ENCODE measurements around the gene MRM2. TPM values are rescaled to one million over a fixed set of nuclear protein-coding genes. Genes with fewer than 3 reads are reported as not detected.

The MRM2 gene
- total RNA-seq, 1 donor from 2014 or later, result 22.6 TPM

DNA sequence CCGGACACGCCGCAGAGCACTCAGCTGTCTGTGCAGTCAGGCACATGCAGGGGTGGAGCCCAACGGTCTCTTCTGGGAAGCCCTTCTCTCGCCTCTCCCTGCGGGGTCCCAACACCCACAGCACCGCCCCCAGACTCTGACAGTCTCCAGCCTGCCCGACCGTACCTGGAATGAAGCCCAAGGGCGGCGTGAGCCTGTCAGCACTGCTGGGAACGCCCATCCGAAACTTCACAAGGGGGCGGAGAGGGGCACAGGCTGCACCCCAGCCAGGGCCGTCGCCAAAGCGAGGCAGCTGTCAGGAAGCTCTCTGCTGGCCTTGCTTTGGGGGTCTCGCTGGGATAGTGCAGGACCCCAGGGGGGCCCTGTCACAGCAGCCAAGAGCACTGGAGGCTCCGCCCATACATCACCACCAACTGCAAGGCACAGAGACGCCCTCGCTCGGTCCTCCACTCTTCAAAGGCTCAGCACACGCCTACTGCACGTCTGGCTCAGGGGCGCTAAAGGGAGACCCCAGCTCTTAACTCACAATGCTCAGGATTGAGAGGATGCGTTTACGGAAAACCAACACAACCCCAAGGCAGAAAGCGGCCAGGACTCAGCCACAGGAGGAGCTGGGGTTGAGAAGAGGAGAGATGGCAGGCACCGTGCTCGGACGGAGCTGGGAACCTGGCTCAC, 40.2 kb downstream of the MRM2 start:
- no peaks in the 10 kb centered on the region for H3K79me2 ChIP-seq (ENCODE audit: insufficient read depth, low read length)
- H3K9me3 ChIP-seq (ENCODE audit: insufficient read depth, low read depth, low read length), result no peaks in the 10 kb centered on the region
- H3K27ac ChIP-seq (ENCODE audit: low read depth, low read length), result no peak overlapping the region
- no peak for DNase-seq (ENCODE audit: low read depth)
- Mint-ChIP-seq H3K27ac (ENCODE audit: unreplicated experiment) (no peak overlapping the region), H3K4me1 (ENCODE audit: low read depth, unreplicated experiment) (peaks cover 22% of the 10 kb centered on the region), H3K4me3 (ENCODE audit: unreplicated experiment) (no peak overlapping the region), H3K36me3 (ENCODE audit: low read depth, unreplicated experiment) (peaks cover 20% of the 10 kb centered on the region), H3K27me3 (ENCODE audit: low read depth, unreplicated experiment) (no peaks in the 10 kb centered on the region), H3K9me3 (ENCODE audit: unreplicated experiment) (no peaks in the 10 kb centered on the region)
- no peaks in the 10 kb centered on the region for H3K4me1 ChIP-seq (ENCODE audit: insufficient read depth, low read length)
- FAIRE-seq, result no peak
- H3K4me3 ChIP-seq (ENCODE audit: insufficient read depth, low read depth, low read length), result no peak overlapping the region
- TF ChIP-seq EZH2 (IDR thresholded peaks at IDR 0.05; ENCODE audit: insufficient read depth, low read length), result no peak
- no peak for TF ChIP-seq CTCF (IDR thresholded peaks at IDR 0.05; ENCODE audit: insufficient read depth, low read depth, low read length)
- no peak overlapping the region for H3K9ac ChIP-seq (ENCODE audit: low read length)
- H3K36me3 ChIP-seq (ENCODE audit: insufficient read depth, low read length), result no peaks in the 10 kb centered on the region
- peaks cover 25% of the 10 kb centered on the region for H4K20me1 ChIP-seq (ENCODE audit: insufficient read depth, low read length)
- no peak overlapping the region for H3K4me2 ChIP-seq (ENCODE audit: low read length)
- H3K27me3 ChIP-seq (ENCODE audit: insufficient read depth, low read length), result no peaks in the 10 kb centered on the region
- H2AFZ ChIP-seq (ENCODE audit: low read depth, low read length), result no peak overlapping the region

- Histone ChIP-seq H3K4me1 (ENCODE audit: insufficient read depth, low read length) (no peaks in the 10 kb centered on the region), H3K27me3 (ENCODE audit: insufficient read depth, low read length) (no peaks in the 10 kb centered on the region), H3K9ac (ENCODE audit: low read length) (no peak overlapping the region), H3K4me2 (ENCODE audit: low read length) (no peak overlapping the region), H3K4me3 (ENCODE audit: insufficient read depth, low read depth, low read length) (no peak overlapping the region), H4K20me1 (ENCODE audit: insufficient read depth, low read length) (peaks cover 25% of the 10 kb centered on the region), H3K9me3 (ENCODE audit: insufficient read depth, low read depth, low read length) (no peaks in the 10 kb centered on the region), H3K36me3 (ENCODE audit: insufficient read depth, low read length) (no peaks in the 10 kb centered on the region), H3K27ac (ENCODE audit: low read depth, low read length) (no peak overlapping the region), H3K79me2 (ENCODE audit: insufficient read depth, low read length) (no peaks in the 10 kb centered on the region), H2AFZ (ENCODE audit: low read depth, low read length) (no peak overlapping the region)
- no peaks in the 10 kb centered on the region for H3K27me3 Mint-ChIP-seq (ENCODE audit: low read depth, unreplicated experiment)
- no peak overlapping the region for H3K27ac Mint-ChIP-seq (ENCODE audit: unreplicated experiment)
- H3K36me3 Mint-ChIP-seq (ENCODE audit: low read depth, unreplicated experiment), result peaks cover 25% of the 10 kb centered on the region
- H3K4me1 Mint-ChIP-seq (ENCODE audit: low read depth, unreplicated experiment), result peaks cover 22% of the 10 kb centered on the region
- FAIRE-seq (no peak), DNase-seq (ENCODE audit: low read depth) (no peak)
- H3K4me3 Mint-ChIP-seq (ENCODE audit: unreplicated experiment), result no peak overlapping the region
- no peaks in the 10 kb centered on the region for H3K9me3 Mint-ChIP-seq (ENCODE audit: unreplicated experiment)
- no peak for TF ChIP-seq CTCF (IDR thresholded peaks at IDR 0.05; ENCODE audit: insufficient read depth, low read depth, low read length)
- TF ChIP-seq EZH2 (IDR thresholded peaks at IDR 0.05; ENCODE audit: insufficient read depth, low read length), result no peak
Measured at GRCh38 chr7:2201128-2201527, 40.9 kb downstream of the MRM2 start.

DNA sequence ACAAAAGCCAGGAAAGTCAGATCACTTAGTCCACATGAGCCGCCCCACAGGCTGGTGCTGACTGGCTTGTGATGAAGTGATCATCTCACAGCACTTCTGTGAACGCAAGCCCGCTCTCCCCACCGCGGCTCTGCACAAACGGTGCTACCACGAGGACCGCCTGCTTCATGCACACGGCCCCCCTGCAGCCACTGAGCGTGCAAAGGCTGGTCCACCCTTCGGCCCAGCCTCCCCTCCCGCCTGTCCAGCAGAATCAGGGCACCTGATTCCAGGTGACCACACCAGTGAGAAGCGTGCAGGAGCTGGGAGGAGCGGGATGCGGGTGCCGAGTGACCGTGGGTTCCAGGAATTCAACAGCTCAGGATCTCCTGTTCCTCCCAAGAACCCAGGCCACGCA, 41.4 kb downstream of the MRM2 start:
- Mint-ChIP-seq H3K4me1 (ENCODE audit: low read depth, unreplicated experiment) (peaks cover 22% of the 10 kb centered on the region), H3K27me3 (ENCODE audit: low read depth, unreplicated experiment) (no peaks in the 10 kb centered on the region), H3K36me3 (ENCODE audit: low read depth, unreplicated experiment) (peaks cover 29% of the 10 kb centered on the region), H3K9me3 (ENCODE audit: unreplicated experiment) (no peaks in the 10 kb centered on the region), H3K27ac (ENCODE audit: unreplicated experiment) (no peak overlapping the region), H3K4me3 (ENCODE audit: unreplicated experiment) (no peak overlapping the region)
- Histone ChIP-seq H3K9ac (ENCODE audit: low read length) (no peak overlapping the region), H3K79me2 (ENCODE audit: insufficient read depth, low read length) (no peaks in the 10 kb centered on the region), H3K36me3 (ENCODE audit: insufficient read depth, low read length) (no peaks in the 10 kb centered on the region), H3K9me3 (ENCODE audit: insufficient read depth, low read depth, low read length) (no peaks in the 10 kb centered on the region), H3K4me2 (ENCODE audit: low read length) (no peak overlapping the region), H4K20me1 (ENCODE audit: insufficient read depth, low read length) (peaks cover 24% of the 10 kb centered on the region), H3K4me3 (ENCODE audit: insufficient read depth, low read depth, low read length) (no peak overlapping the region), H3K27ac (ENCODE audit: low read depth, low read length) (no peak overlapping the region), H3K27me3 (ENCODE audit: insufficient read depth, low read length) (no peaks in the 10 kb centered on the region), H2AFZ (ENCODE audit: low read depth, low read length) (no peak overlapping the region), H3K4me1 (ENCODE audit: insufficient read depth, low read length) (no peaks in the 10 kb centered on the region)
- FAIRE-seq (no peak), DNase-seq (ENCODE audit: low read depth) (no peak)
- TF ChIP-seq CTCF (IDR thresholded peaks at IDR 0.05; ENCODE audit: insufficient read depth, low read depth, low read length) (no peak), EZH2 (IDR thresholded peaks at IDR 0.05; ENCODE audit: insufficient read depth, low read length) (no peak)
